Memory B cell (primary cell): ENCODE measurements around the gene TNS4.

ENCODE experiments used
- ATAC-seq: fragments of 150-1000 bp; cut with Tn5 transposase; 2 replicates; pipeline ENCODE4 v1.10.0; 2021; ENCODE audit warnings: low read depth, mild to moderate bottlenecking, moderate library complexity
- DNase-seq, 2 donors: peaks; one replicate each; pipeline ENCODE4 v3.0.0; 2022; ENCODE audit warnings: low spot score in 2 of 2
- H3K27ac Mint-ChIP-seq: one replicate; pipeline ENCODE4 v1.8.0; 2022; ENCODE audit warnings: mild to moderate bottlenecking, moderate library complexity, mixed read lengths
- H3K27me3 Mint-ChIP-seq: one replicate; pipeline ENCODE4 v1.8.0; 2022; ENCODE audit warnings: mixed read lengths
- H3K36me3 Mint-ChIP-seq: one replicate; pipeline ENCODE4 v1.8.0; 2022; ENCODE audit warnings: mild to moderate bottlenecking, mixed read lengths
- H3K4me1 Mint-ChIP-seq: one replicate; pipeline ENCODE4 v1.8.0; 2022; ENCODE audit warnings: mixed read lengths
- H3K4me3 Mint-ChIP-seq: one replicate; pipeline ENCODE4 v1.8.0; 2022; ENCODE audit warnings: mild to moderate bottlenecking, moderate library complexity, mixed read lengths
- H3K9me3 Mint-ChIP-seq: one replicate; pipeline ENCODE4 v1.8.0; 2022; ENCODE audit warnings: mixed read lengths

The TNS4 gene

GRCh38 chr17:40484285-40484972, 17.0 kb downstream of the TNS4 start:
- no peak for DNase-seq
- peaks cover 22% of the 10 kb centered on the region for H3K4me1 Mint-ChIP-seq

GRCh38 chr17:40483679-40484078, 17.7 kb downstream of the TNS4 start:
- ATAC-seq (no peak), DNase-seq (no peak)
- Mint-ChIP-seq H3K27me3 (no peaks in the 10 kb centered on the region), H3K4me3 (no peak overlapping the region), H3K9me3 (no peaks in the 10 kb centered on the region), H3K4me1 (peaks cover 22% of the 10 kb centered on the region), H3K27ac (no peak overlapping the region), H3K36me3 (no peaks in the 10 kb centered on the region)

More at GRCh38 chr17:40484285-40484972, 17.0 kb downstream of the TNS4 start:
- no peak for ATAC-seq
- Mint-ChIP-seq H3K27ac (no peak overlapping the region), H3K36me3 (no peaks in the 10 kb centered on the region), H3K9me3 (no peaks in the 10 kb centered on the region), H3K27me3 (no peaks in the 10 kb centered on the region), H3K4me3 (no peak overlapping the region)

- no peaks in the 10 kb centered on the region for H3K27me3 Mint-ChIP-seq
- H3K4me3 Mint-ChIP-seq, result no peak overlapping the region
- peaks cover 22% of the 10 kb centered on the region for H3K4me1 Mint-ChIP-seq
- no peaks in the 10 kb centered on the region for H3K36me3 Mint-ChIP-seq
- DNase-seq (no peak), ATAC-seq (no peak)
- H3K27ac Mint-ChIP-seq, result peak overlapping the region; percentile 80
- H3K9me3 Mint-ChIP-seq, result no peaks in the 10 kb centered on the region
Observed at GRCh38 chr17:40482722-40483121, 18.7 kb downstream of the TNS4 start.

GRCh38 chr17:40481106-40481505, 20.3 kb downstream of the TNS4 start:
- no peaks in the 10 kb centered on the region for H3K9me3 Mint-ChIP-seq
- DNase-seq, result no peak
- no peaks in the 10 kb centered on the region for H3K27me3 Mint-ChIP-seq
- H3K27ac Mint-ChIP-seq, result peak overlapping the region; percentile 91
- peak overlapping the region; percentile 64 for H3K4me3 Mint-ChIP-seq
- peaks cover 24% of the 10 kb centered on the region for H3K4me1 Mint-ChIP-seq
- H3K36me3 Mint-ChIP-seq, result no peaks in the 10 kb centered on the region
- no peak for ATAC-seq

- no peaks in the 10 kb centered on the region for H3K36me3 Mint-ChIP-seq
- H3K9me3 Mint-ChIP-seq, result no peaks in the 10 kb centered on the region
- H3K27ac Mint-ChIP-seq, result peak overlapping the region; percentile 91
- H3K4me3 Mint-ChIP-seq, result peak overlapping the region; percentile 54
- peak; percentile 94 for ATAC-seq
- no peaks in the 10 kb centered on the region for H3K27me3 Mint-ChIP-seq
- peaks cover 25% of the 10 kb centered on the region for H3K4me1 Mint-ChIP-seq
- DNase-seq, result peak; percentile 45 to 55
Observed at GRCh38 chr17:40480501-40481003, 20.9 kb downstream of the TNS4 start.

GRCh38 chr17:40479754-40480480, 21.5 kb downstream of the TNS4 start:
- no peaks in the 10 kb centered on the region for H3K27me3 Mint-ChIP-seq
- DNase-seq (peak; percentile 14 to 22), ATAC-seq (peak; percentile 25)
- H3K4me1 Mint-ChIP-seq, result peaks cover 25% of the 10 kb centered on the region
- no peaks in the 10 kb centered on the region for H3K36me3 Mint-ChIP-seq
- no peaks in the 10 kb centered on the region for H3K9me3 Mint-ChIP-seq
- peak overlapping the region; percentile 91 for H3K27ac Mint-ChIP-seq
- H3K4me3 Mint-ChIP-seq, result no peak overlapping the region

- Mint-ChIP-seq H3K4me1 (peaks cover 25% of the 10 kb centered on the region), H3K9me3 (no peaks in the 10 kb centered on the region), H3K27ac (no peak overlapping the region), H3K36me3 (no peaks in the 10 kb centered on the region), H3K27me3 (peaks cover 2% of the 10 kb centered on the region), H3K4me3 (no peak overlapping the region)
- DNase-seq (no peak), ATAC-seq (no peak)
Observed at GRCh38 chr17:40478486-40478885, 22.9 kb downstream of the TNS4 start.

- H3K27ac Mint-ChIP-seq, result no peak overlapping the region
- no peaks in the 10 kb centered on the region for H3K9me3 Mint-ChIP-seq
- DNase-seq, result no peak
- no peaks in the 10 kb centered on the region for H3K36me3 Mint-ChIP-seq
- no peak for ATAC-seq
- H3K4me1 Mint-ChIP-seq, result peaks cover 25% of the 10 kb centered on the region
- H3K4me3 Mint-ChIP-seq, result no peak overlapping the region
- peaks cover 3% of the 10 kb centered on the region for H3K27me3 Mint-ChIP-seq
Observed at GRCh38 chr17:40477796-40478195, 23.6 kb downstream of the TNS4 start.

- Mint-ChIP-seq H3K9me3 (no peaks in the 10 kb centered on the region), H3K36me3 (no peaks in the 10 kb centered on the region), H3K27ac (no peak overlapping the region), H3K4me1 (peaks cover 8% of the 10 kb centered on the region), H3K27me3 (peaks cover 5% of the 10 kb centered on the region), H3K4me3 (no peak overlapping the region)
- no peak for DNase-seq
- ATAC-seq, result no peak
Observed at GRCh38 chr17:40475234-40475908, 26.1 kb downstream of the TNS4 start.

- no peaks in the 10 kb centered on the region for H3K9me3 Mint-ChIP-seq
- no peak overlapping the region for H3K27ac Mint-ChIP-seq
- no peak overlapping the region for H3K4me3 Mint-ChIP-seq
- no peak for DNase-seq
- no peaks in the 10 kb centered on the region for H3K36me3 Mint-ChIP-seq
- ATAC-seq, result no peak
- H3K27me3 Mint-ChIP-seq, result peaks cover 5% of the 10 kb centered on the region
- H3K4me1 Mint-ChIP-seq, result peaks cover 2% of the 10 kb centered on the region
Observed at GRCh38 chr17:40474419-40475002, 26.9 kb downstream of the TNS4 start.

- Mint-ChIP-seq H3K36me3 (no peaks in the 10 kb centered on the region), H3K9me3 (no peaks in the 10 kb centered on the region), H3K27me3 (peaks cover 5% of the 10 kb centered on the region), H3K4me3 (no peak overlapping the region), H3K27ac (no peak overlapping the region), H3K4me1 (peaks cover 2% of the 10 kb centered on the region)
- no peak for DNase-seq
- ATAC-seq, result no peak
Observed at GRCh38 chr17:40473573-40474365, 27.7 kb downstream of the TNS4 start.

GRCh38 chr17:40472733-40473452, 28.5 kb downstream of the TNS4 start:
- Mint-ChIP-seq H3K4me3 (no peak overlapping the region), H3K36me3 (no peaks in the 10 kb centered on the region), H3K27ac (no peak overlapping the region), H3K9me3 (no peaks in the 10 kb centered on the region), H3K27me3 (peaks cover 5% of the 10 kb centered on the region), H3K4me1 (peaks cover 2% of the 10 kb centered on the region)
- DNase-seq (no peak), ATAC-seq (no peak)
